IPS DF 6.9 (cell line): ENCODE measurements around the gene FXR2.
"Not testable (repeated sequence)": the region's sequence is repeated elsewhere in the genome, so short reads cannot be mapped to it uniquely, and the experiment has no call there.

Experiments
- DNase-seq: peaks from one replicate; pipeline ENCODE4 v3.0.0-alpha.2; 2013; ENCODE audit warnings: low read depth, low spot score
- H3K27ac ChIP-seq: one replicate; pipeline ENCODE4 v1.5.1; 2013; ENCODE audit warnings: low read length, control low read depth
- H3K27me3 ChIP-seq: 2 replicates; pipeline ENCODE4 v1.6.1; 2013; ENCODE audit warnings: mild to moderate bottlenecking, low read length; ENCODE audit not compliant: control insufficient read depth, insufficient read depth
- H3K36me3 ChIP-seq: 2 replicates; pipeline ENCODE4 v1.6.1; 2013; ENCODE audit warnings: low read length; ENCODE audit not compliant: control insufficient read depth, insufficient read depth
- H3K4me1 ChIP-seq: 2 replicates; pipeline ENCODE4 v1.6.1; 2013; ENCODE audit warnings: low read length; ENCODE audit not compliant: control insufficient read depth, insufficient read depth
- H3K4me3 ChIP-seq: 2 replicates; pipeline ENCODE4 v1.5.1; 2013; ENCODE audit warnings: mild to moderate bottlenecking, low read length
- H3K9me3 ChIP-seq: 2 replicates; pipeline ENCODE4 v1.6.1; 2013; ENCODE audit warnings: low read length, inconsistent platforms; ENCODE audit not compliant: control insufficient read depth, insufficient read depth
- WGBS: extraction: QIAGEN DNeasy Blood & Tissue Kit; methylation state at CpG from one replicate; pipeline ENCODE4 v1.1.7; 2013; ENCODE audit warnings: mixed read lengths, missing lambda C conversion rate; ENCODE audit not compliant: insufficient read length, insufficient coverage; 5-methylcytosine and 5-hydroxymethylcytosine counted together

FXR2 gene

GRCh38 chr17:7647018-7647417 lies 32.3 kb upstream of the FXR2 start:
- WGBS, result no CpG with 5 or more reads among the region's 4 CpGs
- no peak overlapping the region for H3K27ac ChIP-seq
- H3K27me3 ChIP-seq, result no peaks in the 10 kb centered on the region
- H3K4me3 ChIP-seq, result no peak overlapping the region
- no peak for DNase-seq
- no peaks in the 10 kb centered on the region for H3K9me3 ChIP-seq
- no peaks in the 10 kb centered on the region for H3K36me3 ChIP-seq
- no peaks in the 10 kb centered on the region; the same call in 1 of the 2 replicates for H3K4me1 ChIP-seq

- H3K4me3 ChIP-seq, result no peak overlapping the region
- no peaks in the 10 kb centered on the region for H3K9me3 ChIP-seq
- no peak overlapping the region for H3K27ac ChIP-seq
- H3K27me3 ChIP-seq, result no peaks in the 10 kb centered on the region
- WGBS, result no CpG with 5 or more reads among the region's 9 CpGs
- no peaks in the 10 kb centered on the region; the same call in 1 of the 2 replicates for H3K4me1 ChIP-seq
- no peaks in the 10 kb centered on the region for H3K36me3 ChIP-seq
- no peak for DNase-seq
Measured at GRCh38 chr17:7646457-7646856, 31.8 kb upstream of the FXR2 start.

- DNase-seq, result no peak
- no peak overlapping the region for H3K27ac ChIP-seq
- H3K27me3 ChIP-seq, result no peaks in the 10 kb centered on the region
- no peaks in the 10 kb centered on the region; the same call in 1 of the 2 replicates for H3K4me1 ChIP-seq
- H3K4me3 ChIP-seq, result no peak overlapping the region
- no peaks in the 10 kb centered on the region for H3K36me3 ChIP-seq
- no peaks in the 10 kb centered on the region for H3K9me3 ChIP-seq
- no CpG with 5 or more reads among the region's 4 CpGs for WGBS
Measured at GRCh38 chr17:7644775-7645174, 30.1 kb upstream of the FXR2 start.

GRCh38 chr17:7641635-7642034 lies 26.9 kb upstream of the FXR2 start:
- H3K36me3 ChIP-seq, H3K27me3 ChIP-seq, H3K4me1 ChIP-seq, DNase-seq, H3K9me3 ChIP-seq, H3K4me3 ChIP-seq, H3K27ac ChIP-seq: not testable (repeated sequence)
- no CpG with 5 or more reads among the region's 7 CpGs for WGBS

GRCh38 chr17:7640783-7641182 lies 26.1 kb upstream of the FXR2 start:
- Histone ChIP-seq H3K36me3 (no peaks in the 10 kb centered on the region), H3K4me3 (no peak overlapping the region), H3K27ac (no peak overlapping the region), H3K9me3 (no peaks in the 10 kb centered on the region), H3K27me3 (no peaks in the 10 kb centered on the region), H3K4me1 (peaks cover 4% of the 10 kb centered on the region)
- no CpG with 5 or more reads among the region's 26 CpGs for WGBS
- no peak for DNase-seq

GRCh38 chr17:7636163-7636562 lies 21.5 kb upstream of the FXR2 start:
- Histone ChIP-seq H3K27me3 (no peaks in the 10 kb centered on the region), H3K27ac (no peak overlapping the region), H3K4me3 (no peak overlapping the region), H3K36me3 (no peaks in the 10 kb centered on the region), H3K9me3 (no peaks in the 10 kb centered on the region), H3K4me1 (peaks cover 8% of the 10 kb centered on the region; the same call in 1 of the 2 replicates)
- DNase-seq, result no peak
- no CpG with 5 or more reads among the region's 5 CpGs for WGBS

- no peaks in the 10 kb centered on the region for H3K27me3 ChIP-seq
- H3K9me3 ChIP-seq, result no peaks in the 10 kb centered on the region
- no peaks in the 10 kb centered on the region for H3K36me3 ChIP-seq
- no peak overlapping the region for H3K4me3 ChIP-seq
- DNase-seq, result no peak
- WGBS, result no CpG with 5 or more reads among the region's 5 CpGs
- H3K27ac ChIP-seq, result no peak overlapping the region
- peaks cover 8% of the 10 kb centered on the region; the same call in 1 of the 2 replicates for H3K4me1 ChIP-seq
Measured at GRCh38 chr17:7634384-7634783, 19.7 kb upstream of the FXR2 start.

- Histone ChIP-seq H3K4me3 (no peak overlapping the region), H3K4me1 (peaks cover 8% of the 10 kb centered on the region; the same call in 1 of the 2 replicates), H3K27me3 (no peaks in the 10 kb centered on the region), H3K27ac (no peak overlapping the region), H3K36me3 (no peaks in the 10 kb centered on the region), H3K9me3 (no peaks in the 10 kb centered on the region)
- no peak for DNase-seq
- no CpG with 5 or more reads among the region's 2 CpGs for WGBS
Measured at GRCh38 chr17:7633093-7633492, 18.4 kb upstream of the FXR2 start.

- H3K4me3 ChIP-seq, result no peak overlapping the region
- DNase-seq, result no peak
- peaks cover 8% of the 10 kb centered on the region; the same call in 1 of the 2 replicates for H3K4me1 ChIP-seq
- no peaks in the 10 kb centered on the region for H3K27me3 ChIP-seq
- no peak overlapping the region for H3K27ac ChIP-seq
- no CpG with 5 or more reads among the region's 6 CpGs for WGBS
- H3K9me3 ChIP-seq, result no peaks in the 10 kb centered on the region
- no peaks in the 10 kb centered on the region for H3K36me3 ChIP-seq
Measured at GRCh38 chr17:7632492-7632894, 17.8 kb upstream of the FXR2 start.

GRCh38 chr17:7631398-7632380 lies 17.0 kb upstream of the FXR2 start:
- Histone ChIP-seq H3K27me3 (no peaks in the 10 kb centered on the region), H3K27ac (no peak overlapping the region), H3K9me3 (no peaks in the 10 kb centered on the region), H3K4me3 (no peak overlapping the region), H3K4me1 (peaks cover 8% of the 10 kb centered on the region; the same call in 1 of the 2 replicates), H3K36me3 (no peaks in the 10 kb centered on the region)
- DNase-seq, result no peak
- no CpG with 5 or more reads among the region's 11 CpGs for WGBS
